ENCODE data around the gene CDX2.

DNA sequence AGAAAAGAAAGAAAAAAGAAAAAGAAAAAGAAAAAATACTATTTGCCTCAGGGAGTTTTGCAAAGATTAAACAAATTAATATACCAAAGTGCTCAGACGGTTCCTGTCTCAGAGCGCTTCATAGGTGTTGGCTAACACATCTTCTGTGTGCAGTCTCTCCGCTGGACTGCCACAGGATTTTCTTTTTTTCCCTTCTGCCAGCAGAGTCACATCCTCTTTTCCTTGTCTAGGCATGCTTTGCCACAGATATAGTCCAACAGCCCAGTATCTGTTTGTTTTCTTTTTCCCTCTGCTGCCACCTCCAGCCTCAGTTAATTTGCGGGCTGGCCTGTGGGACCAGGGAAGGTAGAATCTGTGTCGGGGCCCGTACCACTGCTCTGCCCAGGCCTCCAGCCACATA, 22.8 kb upstream of the CDX2 start:
- TF ChIP-seq, protein P1, sequence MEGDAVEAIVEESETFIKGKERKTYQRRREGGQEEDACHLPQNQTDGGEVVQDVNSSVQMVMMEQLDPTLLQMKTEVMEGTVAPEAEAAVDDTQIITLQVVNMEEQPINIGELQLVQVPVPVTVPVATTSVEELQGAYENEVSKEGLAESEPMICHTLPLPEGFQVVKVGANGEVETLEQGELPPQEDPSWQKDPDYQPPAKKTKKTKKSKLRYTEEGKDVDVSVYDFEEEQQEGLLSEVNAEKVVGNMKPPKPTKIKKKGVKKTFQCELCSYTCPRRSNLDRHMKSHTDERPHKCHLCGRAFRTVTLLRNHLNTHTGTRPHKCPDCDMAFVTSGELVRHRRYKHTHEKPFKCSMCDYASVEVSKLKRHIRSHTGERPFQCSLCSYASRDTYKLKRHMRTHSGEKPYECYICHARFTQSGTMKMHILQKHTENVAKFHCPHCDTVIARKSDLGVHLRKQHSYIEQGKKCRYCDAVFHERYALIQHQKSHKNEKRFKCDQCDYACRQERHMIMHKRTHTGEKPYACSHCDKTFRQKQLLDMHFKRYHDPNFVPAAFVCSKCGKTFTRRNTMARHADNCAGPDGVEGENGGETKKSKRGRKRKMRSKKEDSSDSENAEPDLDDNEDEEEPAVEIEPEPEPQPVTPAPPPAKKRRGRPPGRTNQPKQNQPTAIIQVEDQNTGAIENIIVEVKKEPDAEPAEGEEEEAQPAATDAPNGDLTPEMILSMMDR (IDR thresholded peaks at IDR 0.05; ENCODE audit: poor library complexity) = no peak
- TF ChIP-seq EZH2phosphoT487 (IDR thresholded peaks at IDR 0.05; ENCODE audit: low read depth, severe bottlenecking, unreplicated experiment) = no peak
